ENCODE measurements around the gene LYPD5. TPM values are rescaled to one million over a fixed set of nuclear protein-coding genes. Genes with fewer than 3 reads are reported as not detected.

LYPD5 gene
- total and polyA plus RNA-seq, 2 of the 8 experiments (the other 6 are each of a cell fraction or from before 2014, with no cell fraction given), result 0.74 to 4.3 TPM

GRCh38 chr19:43820884-43821215 is 18.6 kb upstream of the LYPD5 start:
- peaks cover 0 to 11% (median 2%) of the 10 kb centered on the region in 4 experiments; a peak in 3 of 7 replicates for H3K27me3 ChIP-seq (replicated peaks in 1 of 4; ENCODE audit: control insufficient read depth in 3 of 4, extremely low read depth in 1 of 4, insufficient read depth in 3 of 4, low read length in 3 of 4)
- H3K9ac ChIP-seq (replicated peaks in 1 of 4; ENCODE audit: extremely low read depth in 1 of 4, low read depth in 3 of 4, low read length in 3 of 4), result no peak overlapping the region
- H2BK5ac ChIP-seq (ENCODE audit: low read depth, low read length), result no peak overlapping the region
- H2AFZ ChIP-seq (ENCODE audit: low read length), result peak overlapping the region; percentile 53; the same call in 1 of the 2 replicates
- no peak overlapping the region for H2BK120ac ChIP-seq (replicated peaks; ENCODE audit: low read depth, low read length)
- H3K23ac ChIP-seq (ENCODE audit: insufficient read length), result no peak overlapping the region
- H4K5ac ChIP-seq (ENCODE audit: insufficient read length, low read depth, low read length), result no peak overlapping the region
- H4K91ac ChIP-seq (replicated peaks; ENCODE audit: insufficient read length, low read length), result no peak overlapping the region
- no peaks in the 10 kb centered on the region; a peak in 1 of 4 replicates for H3K79me2 ChIP-seq (ENCODE audit: control insufficient read depth in 1 of 2, insufficient read depth in 2 of 2, low read length in 2 of 2)
- no peak overlapping the region for H2BK15ac ChIP-seq (ENCODE audit: low read length)
- no peak overlapping the region for H3K4ac ChIP-seq (replicated peaks; ENCODE audit: insufficient read length, low read depth, low read length)
- no peaks in the 10 kb centered on the region for H3K36me3 ChIP-seq (ENCODE audit: control insufficient read depth in 2 of 4, insufficient read depth in 4 of 4, low read length in 3 of 4)
- no peak overlapping the region for H3K4me3 ChIP-seq (ENCODE audit: extremely low read depth in 1 of 4, insufficient read depth in 2 of 4, low read depth in 3 of 4, low read length in 4 of 4)
- H3K79me1 ChIP-seq (ENCODE audit: low read depth, low read length), result no peaks in the 10 kb centered on the region
- ChIA-PET CTCF (ENCODE audit: partially characterized antibody) (interaction anchor here (0.7 kb wide), 1 partner anchor 31 kb away, joined by 3 read pairs; no protein-coding TSS in a partner anchor), POLR2A (ENCODE audit: partially characterized antibody) (no interaction called here)
- DNase-seq (ENCODE audit: low read depth in 1 of 2, low spot score in 2 of 2) (no peak), FAIRE-seq (no peak)
- no peaks in the 10 kb centered on the region; a peak in 1 of 7 replicates for H3K4me1 ChIP-seq (replicated peaks in 1 of 4; ENCODE audit: control insufficient read depth in 3 of 4, insufficient read depth in 4 of 4, low read length in 3 of 4)
- peaks cover 6 to 11% of the 10 kb centered on the region in 2 experiments; a peak in 3 of 4 replicates for H3K9me3 ChIP-seq (ENCODE audit: insufficient read depth in 2 of 2, low read depth in 1 of 2, low read length in 1 of 2)
- no peak overlapping the region for H2AK5ac ChIP-seq (ENCODE audit: low read depth, low read length)
- H3K14ac ChIP-seq (ENCODE audit: insufficient read length), result no peak overlapping the region
- no peak overlapping the region for H3K56ac ChIP-seq (replicated peaks; ENCODE audit: insufficient read length, low read depth, low read length)
- TF ChIP-seq HDAC2 (IDR thresholded peaks at IDR 0.05; ENCODE audit: borderline replicate concordance in 1 of 2, low read depth in 2 of 2, low read length in 2 of 2), result no peak
- TF ChIP-seq PHF8 (conservative IDR thresholded peaks at IDR 0.05; ENCODE audit: low read depth, low read length), result no peak
- TF ChIP-seq SUZ12 (IDR thresholded peaks at IDR 0.05; ENCODE audit: low read length), result no peak
- WGBS, 2 experiments (ENCODE audit: extremely low coverage in 1 of 2, insufficient coverage in 1 of 2, insufficient read length in 1 of 2, insufficient replicate concordance in 2 of 2, low coverage in 1 of 2, low lambda C conversion rate in 2 of 2, missing lambda C conversion rate in 1 of 2), result 76% methylated on average over 5 of the region's 5 CpGs; no CpG with 5 or more reads in 1 of the 2 experiments
- H3K18ac ChIP-seq (ENCODE audit: extremely low read depth, low read length), result no peak overlapping the region
- peaks cover 0 to 2% of the 10 kb centered on the region in 2 experiments for H4K20me1 ChIP-seq (replicated peaks in 1 of 2; ENCODE audit: control insufficient read depth in 1 of 2, insufficient read depth in 2 of 2, low read length in 2 of 2)
- H4K8ac ChIP-seq (ENCODE audit: extremely low read depth, insufficient read depth, low read length), result no peak overlapping the region
- peak overlapping the region in 1 of 2 experiments; percentile 70; a peak in 2 of 4 replicates for H3K4me2 ChIP-seq (ENCODE audit: insufficient read depth in 1 of 2, low read depth in 2 of 2, low read length in 2 of 2)
- H2BK12ac ChIP-seq (ENCODE audit: low read depth, low read length), result no peak overlapping the region
- no peak overlapping the region for H2BK20ac ChIP-seq (ENCODE audit: low read length)
- no peaks in the 10 kb centered on the region for H3K23me2 ChIP-seq (ENCODE audit: low read depth, low read length)
- H3K27ac ChIP-seq (ENCODE audit: low read depth, low read length), result no peak overlapping the region
